IMR-90 (cell line): ENCODE results near the gene SKAP1. TPM values are rescaled to one million over a fixed set of nuclear protein-coding genes. Genes with fewer than 3 reads are reported as not detected.

Experiments used
- ATAC-seq: fragments of 200-7000 bp; cut with Tn5 transposase; 2 replicates; pipeline ENCODE4 v1.9.1; 2020; ENCODE audit warnings: low read depth, mild to moderate bottlenecking, moderate library complexity
- BruUV-seq: library from RNA; stranded (reverse); fragments of 400-500 nt; replicated peaks from 2 replicates; lab custom pipeline; 2021; lab: Mats Ljungman, UMichigan
- CTCF ChIA-PET: fragments of 300-600 bp; formaldehyde crosslinking; extraction: SDS; loops from one replicate; lab custom pipeline; 2021; ENCODE audit warnings: antibody characterized with exemption; lab: Yijun Ruan, JAX
- POLR2A ChIA-PET: fragments of 300-600 bp; sonication (Branson Sonifier 250); formaldehyde crosslinking; loops from one replicate; lab custom pipeline; 2022; ENCODE audit warnings: antibody characterized with exemption; ENCODE audit not compliant: unreplicated experiment; lab: Charles Lee
- DNase-seq: peaks from one replicate; pipeline ENCODE4 v3.0.0; 2013
- H2AFZ ChIP-seq: replicated peaks from 2 replicates; pipeline ENCODE3; 2013; ENCODE audit warnings: low read length, mild to moderate bottlenecking; ENCODE audit not compliant: poor library complexity
- H2AK5ac ChIP-seq: 2 replicates; pipeline ENCODE4 v1.6.1; 2013; ENCODE audit warnings: low read depth, low read length, inconsistent platforms
- H2AK9ac ChIP-seq: replicated peaks from 2 replicates; pipeline ENCODE3; 2013; ENCODE audit warnings: mild to moderate bottlenecking, low read depth, low read length, moderate library complexity; ENCODE audit not compliant: poor library complexity
- H2BK120ac ChIP-seq: 2 replicates; pipeline ENCODE4 v1.6.1; 2013; ENCODE audit warnings: low read depth, low read length, inconsistent platforms
- H2BK15ac ChIP-seq: 3 replicates; pipeline ENCODE4 v1.6.1; 2013; ENCODE audit warnings: low read depth, low read length, inconsistent platforms
- H2BK20ac ChIP-seq: 2 replicates; pipeline ENCODE4 v1.6.1; 2013; ENCODE audit warnings: low read depth, mild to moderate bottlenecking, inconsistent platforms, low read length, moderate library complexity
- H2BK5ac ChIP-seq: 2 replicates; pipeline ENCODE4 v1.6.1; 2013; ENCODE audit warnings: mild to moderate bottlenecking, low read depth, low read length, inconsistent platforms; ENCODE audit not compliant: poor library complexity, severe bottlenecking
- H3K14ac ChIP-seq: replicated peaks from 2 replicates; pipeline ENCODE4 v1.6.1; 2013; ENCODE audit warnings: low read depth, low read length, inconsistent platforms
- H3K18ac ChIP-seq: 2 replicates; pipeline ENCODE4 v1.6.1; 2013; ENCODE audit warnings: low read depth, low read length, control low read depth
- H3K23ac ChIP-seq: 2 replicates; pipeline ENCODE4 v1.6.1; 2013; ENCODE audit warnings: low read depth, low read length, inconsistent platforms
- H3K27ac ChIP-seq: 2 replicates; pipeline ENCODE4 v1.5.1; 2013; ENCODE audit warnings: mild to moderate bottlenecking, control low read depth, low read length; ENCODE audit not compliant: insufficient read depth
- H3K27me3 ChIP-seq: 2 replicates; pipeline ENCODE4 v1.6.1; 2013; ENCODE audit warnings: low read length; ENCODE audit not compliant: control insufficient read depth, insufficient read depth
- H3K36me3 ChIP-seq: 2 replicates; pipeline ENCODE4 v1.6.1; 2013; ENCODE audit warnings: low read length, mixed read lengths; ENCODE audit not compliant: control insufficient read depth, insufficient read depth
- H3K4ac ChIP-seq: 2 replicates; pipeline ENCODE4 v1.6.1; 2013; ENCODE audit warnings: low read depth, low read length, inconsistent platforms
- H3K4me1 ChIP-seq: 2 replicates; pipeline ENCODE4 v1.6.1; 2013; ENCODE audit warnings: low read length, mixed read lengths; ENCODE audit not compliant: control insufficient read depth, insufficient read depth
- H3K4me2 ChIP-seq: 2 replicates; pipeline ENCODE4 v1.6.1; 2013; ENCODE audit warnings: low read depth, mild to moderate bottlenecking, control low read depth, low read length, moderate library complexity
- H3K4me3 ChIP-seq: 2 replicates; pipeline ENCODE4 v1.5.1; 2013; ENCODE audit warnings: low read depth, mild to moderate bottlenecking, control low read depth, low read length, moderate library complexity; ENCODE audit not compliant: insufficient read depth
- H3K56ac ChIP-seq: 2 replicates; pipeline ENCODE4 v1.6.1; 2013; ENCODE audit warnings: low read length, inconsistent platforms; ENCODE audit not compliant: insufficient read depth; ENCODE audit errors: extremely low read depth
- H3K79me1 ChIP-seq, 2 experiments: 2 replicates each; pipeline ENCODE4 v1.6.1; 2013; ENCODE audit warnings: low read length in 2 of 2, inconsistent platforms in 1 of 2, low read depth in 1 of 2
- H3K9ac ChIP-seq: 2 replicates; pipeline ENCODE4 v1.6.1; 2013; ENCODE audit warnings: low read depth, low read length, control low read depth
- H3K9me1 ChIP-seq: 2 replicates; pipeline ENCODE4 v1.6.1; 2013; ENCODE audit warnings: low read length, inconsistent platforms; ENCODE audit not compliant: insufficient read depth
- H3K9me3 ChIP-seq: 2 replicates; pipeline ENCODE4 v1.6.1; 2013; ENCODE audit warnings: low read length; ENCODE audit not compliant: control insufficient read depth, insufficient read depth
- H4K20me1 ChIP-seq: 2 replicates; pipeline ENCODE4 v1.6.1; 2013; ENCODE audit warnings: low read length, inconsistent platforms; ENCODE audit not compliant: insufficient read depth
- H4K5ac ChIP-seq: 2 replicates; pipeline ENCODE4 v1.6.1; 2013; ENCODE audit warnings: mild to moderate bottlenecking, low read depth, low read length, control low read depth
- H4K8ac ChIP-seq, 2 experiments: 2 replicates each; pipeline ENCODE4 v1.6.1; 2013; ENCODE audit warnings: low read depth in 2 of 2, low read length in 2 of 2, control low read depth in 1 of 2, inconsistent platforms in 1 of 2
- H4K91ac ChIP-seq: 2 replicates; pipeline ENCODE4 v1.6.1; 2013; ENCODE audit warnings: low read depth, low read length, inconsistent platforms; ENCODE audit not compliant: insufficient read depth
- CHD1 ChIP-seq: IDR thresholded peaks from 2 replicates; pipeline ENCODE4 v1.6.1; 2012; ENCODE audit warnings: low read depth, low read length, improper control_type of control experiment
- MXI1 ChIP-seq: IDR thresholded peaks from 2 replicates; pipeline ENCODE4 v1.6.1; 2012; ENCODE audit warnings: low read depth, mild to moderate bottlenecking, low read length, moderate library complexity, borderline replicate concordance
- SMC3 ChIP-seq: fragments of 150-350 bp; IDR thresholded peaks from 2 replicates; pipeline ENCODE4 v1.6.1; 2016; ENCODE audit warnings: low read depth, mild to moderate bottlenecking, antibody characterized with exemption, low read length, moderate library complexity
- WGBS, 2 experiments: methylation state at CpG; one replicate each; pipeline versions ENCODE4 v1.1.5 to v1.1.7; 2013; ENCODE audit warnings: missing lambda C conversion rate in 2 of 2; ENCODE audit not compliant: insufficient read length in 1 of 2; ENCODE audit errors: extremely low coverage in 2 of 2; 5-methylcytosine and 5-hydroxymethylcytosine counted together
- dilution Hi-C: fragments of 300-500 bp; cut with HindIII; formaldehyde crosslinking; loops from one replicate; pipeline ENCODE4 v1.14.3; 2018; ENCODE audit warnings: low sequenced_read_pairs; ENCODE audit not compliant: unreplicated experiment
- in situ Hi-C: fragments of 300-500 bp; cut with MboI; formaldehyde crosslinking; loops from 3 replicates; pipeline ENCODE4 v1.14.3; 2019; ENCODE audit warnings: low sequenced_read_pairs, inconsistent platforms, mixed read lengths
- intact Hi-C: fragments of 100-400 bp; cut with micrococcal nuclease; formaldehyde crosslinking; loops from 2 replicates; pipeline ENCODE4 v1.10.0; 2022
- polyA plus RNA-seq, 3 experiments: library from polyadenylated mRNA; depleted of rRNA; stranded (reverse); fragments of >200 nt; gene quantifications; 2 replicates each; pipeline ENCODE4 v1.2.3, GENCODE V29; 2012; ENCODE audit warnings: low replicate concordance in 1 of 3
- total RNA-seq: library from RNA; depleted of rRNA; stranded (reverse); fragments of >200 nt; gene quantifications from 2 replicates; pipeline ENCODE4 v1.2.3, GENCODE V29; 2012

The SKAP1 gene
- total and polyA plus RNA-seq, 2 of the 4 experiments (the other 2 are of a cell fraction), result not detected

- H3K18ac ChIP-seq, result no peak overlapping the region
- H3K79me1 ChIP-seq, result no peaks in the 10 kb centered on the region
- no peak overlapping the region for H2BK20ac ChIP-seq
- 0 out of 2 replicates have a peak, but pooled peaks cover 3% of the 10 kb centered on the region for H4K20me1 ChIP-seq
- no peak overlapping the region for H3K56ac ChIP-seq
- H3K4me3 ChIP-seq, result no peak overlapping the region
- no peak overlapping the region for H2BK5ac ChIP-seq
- H3K4me2 ChIP-seq, result no peak overlapping the region
- DNase-seq, result no peak
- no peaks in the 10 kb centered on the region for H3K9me1 ChIP-seq
- no peak overlapping the region for H4K91ac ChIP-seq
- no TSS peak for BruUV-seq
- H3K36me3 ChIP-seq, result no peaks in the 10 kb centered on the region
- H2BK120ac ChIP-seq, result no peak overlapping the region
- H2AK5ac ChIP-seq, result no peak overlapping the region
- no peak overlapping the region for H2AK9ac ChIP-seq
- intact Hi-C loops (no loop called here), in situ Hi-C loops (no loop called here), dilution Hi-C loops (no loop called here)
- H3K27me3 ChIP-seq, result peaks cover 82% of the 10 kb centered on the region
- no peaks in the 10 kb centered on the region for H3K4me1 ChIP-seq
- no peak for ATAC-seq
- H2BK15ac ChIP-seq, result no peak overlapping the region
- H3K4ac ChIP-seq, result no peak overlapping the region
- no peak overlapping the region for H3K27ac ChIP-seq
- no peaks in the 10 kb centered on the region; the same call in 1 of the 2 replicates for H3K9me3 ChIP-seq
- no peak overlapping the region for H3K9ac ChIP-seq
- no peak overlapping the region for H4K5ac ChIP-seq
- H2AFZ ChIP-seq, result no peak overlapping the region
- CTCF ChIA-PET, result interaction anchor here (1.1 kb wide), 1 partner anchor 17 kb away, joined by 3 read pairs; no protein-coding TSS in a partner anchor
- H3K23ac ChIP-seq, result no peak overlapping the region
- H4K8ac ChIP-seq, result no peak overlapping the region
- TF ChIP-seq CHD1 (no peak), MXI1 (no peak), SMC3 (no peak)
- H3K14ac ChIP-seq, result no peak overlapping the region
- POLR2A ChIA-PET, result no interaction called here
- no CpG with 5 or more reads among the region's 16 CpGs for WGBS, 2 experiments
Measured at GRCh38 chr17:48148854-48149786, 280.9 kb downstream of the SKAP1 start.
